H9 (cell line): ENCODE data around the gene ZFYVE28. TPM values are rescaled to one million over a fixed set of nuclear protein-coding genes. Genes with fewer than 3 reads are reported as not detected.

Experiments used
- DNase-seq: peaks from one replicate; pipeline ENCODE4 v3.0.0-alpha.2; 2017
- H2AFZ ChIP-seq: one replicate; pipeline ENCODE4 v1.6.1; 2013; ENCODE audit warnings: mild to moderate bottlenecking, low read length, control low read depth, moderate library complexity
- H2AK5ac ChIP-seq: 2 replicates; pipeline ENCODE4 v1.6.1; 2013; ENCODE audit warnings: low read length, control low read depth, mixed read lengths; ENCODE audit not compliant: insufficient read length
- H2BK120ac ChIP-seq: one replicate; pipeline ENCODE4 v1.6.1; 2013; ENCODE audit warnings: low read depth, mild to moderate bottlenecking, low read length, control low read depth, inconsistent platforms; ENCODE audit not compliant: poor library complexity, severe bottlenecking
- H2BK12ac ChIP-seq: 2 replicates; pipeline ENCODE4 v1.6.1; 2013; ENCODE audit warnings: low read length, control low read depth, mixed read lengths, low read depth; ENCODE audit not compliant: insufficient read length
- H2BK15ac ChIP-seq: 2 replicates; pipeline ENCODE4 v1.6.1; 2013; ENCODE audit warnings: low read depth, low read length, control low read depth
- H2BK20ac ChIP-seq: one replicate; pipeline ENCODE4 v1.6.1; 2013; ENCODE audit warnings: low read depth, mild to moderate bottlenecking, low read length, control low read depth, inconsistent platforms; ENCODE audit not compliant: poor library complexity, severe bottlenecking
- H2BK5ac ChIP-seq: 2 replicates; pipeline ENCODE4 v1.6.1; 2013; ENCODE audit warnings: low read length, control low read depth, mixed read lengths; ENCODE audit not compliant: insufficient read length
- H3K14ac ChIP-seq: 2 replicates; pipeline ENCODE4 v1.6.1; 2013; ENCODE audit warnings: low read length, control low read depth; ENCODE audit not compliant: insufficient read depth
- H3K18ac ChIP-seq: 2 replicates; pipeline ENCODE4 v1.6.1; 2013; ENCODE audit warnings: low read depth, mild to moderate bottlenecking, mixed read lengths, low read length, control low read depth; ENCODE audit not compliant: insufficient read length
- H3K23ac ChIP-seq: 2 replicates; pipeline ENCODE4 v1.6.1; 2013; ENCODE audit warnings: low read length, control low read depth, mixed read lengths, low read depth; ENCODE audit not compliant: insufficient read length
- H3K23me2 ChIP-seq: 2 replicates; pipeline ENCODE4 v1.6.1; 2013; ENCODE audit warnings: low read depth, mild to moderate bottlenecking, mixed read lengths, low read length, control low read depth; ENCODE audit not compliant: insufficient read length, poor library complexity, severe bottlenecking
- H3K27ac ChIP-seq: 2 replicates; pipeline ENCODE4 v1.5.1; 2013; ENCODE audit warnings: low read length, control low read depth, mixed read lengths, low read depth; ENCODE audit not compliant: insufficient read length
- H3K27me3 ChIP-seq: 2 replicates; pipeline ENCODE4 v1.6.1; 2013; ENCODE audit warnings: low read length, control low read depth, inconsistent platforms; ENCODE audit not compliant: insufficient read depth
- H3K4ac ChIP-seq: 2 replicates; pipeline ENCODE4 v1.6.1; 2013; ENCODE audit warnings: low read depth, mild to moderate bottlenecking, control low read depth, inconsistent platforms, low read length, moderate library complexity
- H3K4me1 ChIP-seq: 2 replicates; pipeline ENCODE4 v1.6.1; 2013; ENCODE audit warnings: low read length, control low read depth, inconsistent platforms; ENCODE audit not compliant: insufficient read depth
- H3K4me2 ChIP-seq: 2 replicates; pipeline ENCODE4 v1.6.1; 2013; ENCODE audit warnings: low read length, control low read depth, mixed read lengths; ENCODE audit not compliant: insufficient read length, insufficient read depth
- H3K56ac ChIP-seq: 2 replicates; pipeline ENCODE4 v1.6.1; 2013; ENCODE audit warnings: low read depth, mild to moderate bottlenecking, mixed read lengths, low read length, control low read depth; ENCODE audit not compliant: insufficient read length
- H3K79me1 ChIP-seq: 2 replicates; pipeline ENCODE4 v1.6.1; 2013; ENCODE audit warnings: low read depth, mild to moderate bottlenecking, moderate library complexity, low read length, control low read depth, inconsistent platforms; ENCODE audit not compliant: insufficient read depth, poor library complexity, severe bottlenecking
- H3K79me2 ChIP-seq: 2 replicates; pipeline ENCODE4 v1.6.1; 2013; ENCODE audit warnings: low read length, control low read depth, inconsistent platforms; ENCODE audit not compliant: insufficient read depth
- H3K9ac ChIP-seq: 2 replicates; pipeline ENCODE4 v1.6.1; 2013; ENCODE audit warnings: low read length, control low read depth, mixed read lengths; ENCODE audit not compliant: insufficient read length; ENCODE audit errors: extremely low read depth
- H3K9me3 ChIP-seq: one replicate; pipeline ENCODE4 v1.6.1; 2013; ENCODE audit warnings: low read depth, low read length, inconsistent platforms; ENCODE audit not compliant: control insufficient read depth
- H3T11ph ChIP-seq: one replicate; pipeline ENCODE4 v1.6.1; 2013; ENCODE audit warnings: mild to moderate bottlenecking, low read length, control low read depth, inconsistent platforms
- H4K20me1 ChIP-seq: one replicate; pipeline ENCODE4 v1.6.1; 2013; ENCODE audit not compliant: control insufficient read depth, insufficient read length, insufficient read depth
- H4K5ac ChIP-seq: 2 replicates; pipeline ENCODE4 v1.6.1; 2013; ENCODE audit warnings: low read depth, mild to moderate bottlenecking, mixed read lengths, low read length, control low read depth; ENCODE audit not compliant: insufficient read length
- H4K8ac ChIP-seq: replicated peaks from 2 replicates; pipeline ENCODE4 v1.6.1; 2013; ENCODE audit warnings: low read length, control low read depth, mixed read lengths, low read depth; ENCODE audit not compliant: insufficient read length
- H4K91ac ChIP-seq: 2 replicates; pipeline ENCODE4 v1.6.1; 2013; ENCODE audit warnings: low read depth, mild to moderate bottlenecking, moderate library complexity, mixed read lengths, low read length, control low read depth; ENCODE audit not compliant: insufficient read length
- H3K27ac Mint-ChIP-seq, 3 experiments: 2 replicates in 2 of 3; 3 replicates in 1 of 3; pipeline ENCODE4 v1.8.0; 2020 to 2021; ENCODE audit warnings: mixed read lengths in 3 of 3, mild to moderate bottlenecking in 1 of 3, moderate library complexity in 1 of 3
- H3K27me3 Mint-ChIP-seq: 2 replicates; pipeline ENCODE4 v1.8.0; 2021; ENCODE audit warnings: low read depth, mild to moderate bottlenecking, moderate library complexity, mixed read lengths
- H3K36me3 Mint-ChIP-seq, 3 experiments: 2 replicates in 2 of 3; 3 replicates in 1 of 3; pipeline ENCODE4 v1.8.0; 2020 to 2021; ENCODE audit warnings: low read depth in 3 of 3, mixed read lengths in 3 of 3; ENCODE audit not compliant: insufficient read depth in 1 of 3
- H3K4me1 Mint-ChIP-seq, 2 experiments: 2 replicates each; pipeline ENCODE4 v1.8.0; 2020; ENCODE audit warnings: mixed read lengths in 2 of 2
- H3K4me3 Mint-ChIP-seq, 2 experiments: 2 replicates in 1 of 2; 3 replicates in 1 of 2; pipeline ENCODE4 v1.8.0; 2020 to 2021; ENCODE audit warnings: mild to moderate bottlenecking in 2 of 2, mixed read lengths in 2 of 2, moderate library complexity in 1 of 2
- H3K9me3 Mint-ChIP-seq, 2 experiments: 2 replicates in 1 of 2; 3 replicates in 1 of 2; pipeline ENCODE4 v1.8.0; 2020; ENCODE audit warnings: mild to moderate bottlenecking in 2 of 2, mixed read lengths in 2 of 2, moderate library complexity in 1 of 2
- CTCF ChIP-seq: fragments of 200-600 bp; sonication (generic); conservative IDR thresholded peaks from 3 replicates; pipeline ENCODE4 v1.8.0; 2021; ENCODE audit warnings: antibody characterized with exemption, mild to moderate bottlenecking
- WGBS: extraction: QIAGEN DNeasy Blood & Tissue Kit; methylation state at CpG from one replicate; pipeline ENCODE4 v1.1.7; 2013; ENCODE audit warnings: missing lambda C conversion rate, low lambda C conversion rate, mixed read lengths; ENCODE audit not compliant: insufficient read length; ENCODE audit errors: extremely low coverage; 5-methylcytosine and 5-hydroxymethylcytosine counted together
- total RNA-seq: library from RNA; stranded (reverse); gene quantifications from 2 replicates; pipeline ENCODE4 v1.2.1, GENCODE V29; 2021

ZFYVE28 gene
- total RNA-seq, 1 experiment from 2014 or later: 0.98 TPM

DNA sequence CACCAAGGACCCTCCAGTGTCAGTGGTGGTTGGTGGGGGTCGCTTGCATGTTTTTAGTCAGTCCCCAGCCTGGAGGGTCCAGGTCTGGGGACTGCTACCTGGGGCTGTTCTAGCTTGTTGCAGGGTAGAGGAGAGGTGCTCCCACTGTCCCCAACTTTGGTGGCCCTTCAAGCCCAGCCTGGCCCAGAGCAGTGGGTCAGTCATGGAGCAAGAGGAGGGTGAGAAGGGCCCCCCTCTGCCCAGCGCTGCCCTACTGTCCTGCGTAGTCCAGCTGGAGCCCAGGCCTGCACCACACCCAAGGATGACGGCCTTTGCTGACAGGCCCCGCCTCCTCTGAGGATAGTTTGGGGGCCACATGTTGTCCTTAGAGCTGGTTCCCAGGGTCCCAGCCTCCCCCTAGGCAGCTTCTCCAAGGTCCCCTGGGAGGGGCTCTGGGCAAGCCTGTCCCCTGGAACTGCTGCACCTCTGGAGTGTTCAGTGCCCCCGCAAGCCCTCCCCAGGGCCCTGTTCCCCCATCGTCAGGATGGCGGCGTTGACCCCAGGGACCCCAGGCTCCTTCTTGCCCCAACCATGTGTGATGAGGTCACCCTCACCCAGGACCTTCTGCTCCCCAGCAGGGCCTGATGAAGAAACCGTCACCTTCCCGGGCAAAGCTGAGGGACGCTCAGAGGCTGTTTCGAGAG, 7.1 kb upstream of the ZFYVE28 start:
- Histone ChIP-seq H3K23me2 (no peaks in the 10 kb centered on the region), H3K23ac (no peak overlapping the region), H3K18ac (no peak overlapping the region), H2AK5ac (no peak overlapping the region), H4K5ac (no peak overlapping the region), H3K79me2 (no peaks in the 10 kb centered on the region), H2BK20ac (no peak overlapping the region), H2BK5ac (no peak overlapping the region), H3K4me1 (no peaks in the 10 kb centered on the region), H3K79me1 (no peaks in the 10 kb centered on the region), H3K9me3 (no peaks in the 10 kb centered on the region), H2AFZ (no peak overlapping the region), H4K91ac (no peak overlapping the region), H2BK120ac (no peak overlapping the region), H3K4me2 (no peak overlapping the region), H3K56ac (no peak overlapping the region), H4K8ac (no peak overlapping the region), H3K14ac (no peak overlapping the region; the same call in 1 of the 2 replicates), H2BK15ac (no peak overlapping the region), H3T11ph (no peak overlapping the region), H3K27me3 (peaks cover 5% of the 10 kb centered on the region; the same call in 1 of the 2 replicates), H3K4ac (no peak overlapping the region), H2BK12ac (no peak overlapping the region), H3K9ac (no peak overlapping the region), H4K20me1 (no peaks in the 10 kb centered on the region), H3K27ac (no peak overlapping the region)
- no peak for TF ChIP-seq CTCF
- H3K36me3 Mint-ChIP-seq: no peaks in the 10 kb centered on the region
- peaks cover 13% of the 10 kb centered on the region in 2 experiments for H3K4me1 Mint-ChIP-seq
- WGBS: no CpG with 5 or more reads among the region's 13 CpGs
- peaks cover 27% of the 10 kb centered on the region for H3K27me3 Mint-ChIP-seq
- no peak overlapping the region for H3K4me3 Mint-ChIP-seq
- H3K9me3 Mint-ChIP-seq: no peaks in the 10 kb centered on the region
- no peak overlapping the region for H3K27ac Mint-ChIP-seq
- DNase-seq: no peak
